Activated CD8-positive, alpha-beta memory T cell treated with anti-CD3 and anti-CD28 coated beads, Interleukin-2, amount 50 U/mL, for 48 hours (primary cell): ENCODE measurements around the gene PRKCA.
"Not testable (repeated sequence)": the region's sequence is repeated elsewhere in the genome, so short reads cannot be mapped to it uniquely, and the experiment has no call there.

Experiments used
- DNase-seq: peaks from one replicate; pipeline ENCODE4 v3.0.0-alpha.2; 2020

Gene PRKCA

DNA sequence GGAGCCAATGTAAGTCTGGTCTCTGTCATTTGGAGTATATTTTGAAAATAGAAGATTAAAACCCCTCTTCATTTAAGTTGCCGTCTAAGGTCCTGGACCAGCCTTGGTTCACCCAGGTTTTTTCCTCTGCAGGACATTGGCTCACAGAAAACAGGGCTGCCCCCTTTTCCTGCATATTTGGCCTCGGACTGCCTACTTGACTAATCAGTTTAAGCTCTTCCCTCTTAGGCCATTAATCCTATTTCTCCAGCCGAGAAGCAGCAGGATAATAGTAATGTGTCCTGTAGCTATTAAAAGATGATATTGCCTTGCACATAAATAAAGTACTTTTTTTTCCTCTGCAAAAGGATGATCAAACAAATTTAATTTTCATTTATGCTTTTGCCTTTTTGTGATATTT, 52.1 kb downstream of the PRKCA start:
- DNase-seq, result no peak

GRCh38 chr17:66354981-66355380, 52.6 kb downstream of the PRKCA start:
- DNase-seq, result no peak

DNA sequence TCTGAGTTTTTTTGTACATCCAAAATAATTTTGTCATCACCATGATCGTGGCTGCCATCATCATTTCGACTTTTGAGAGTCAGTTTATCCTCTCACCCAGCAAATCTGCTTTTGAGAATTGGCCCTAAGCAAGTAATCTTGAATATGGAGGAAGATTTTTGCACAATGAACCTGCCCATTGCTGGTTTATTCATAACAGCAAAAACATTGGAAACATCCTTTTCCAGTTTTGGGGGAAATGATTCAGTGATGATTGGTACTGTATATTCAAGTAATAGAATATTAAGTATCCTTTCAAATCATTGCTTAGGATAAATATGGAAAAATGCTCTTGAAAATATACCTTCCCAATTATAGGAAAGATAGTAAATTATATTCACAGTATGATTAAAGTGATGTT, 53.1 kb downstream of the PRKCA start:
- DNase-seq, result no peak

GRCh38 chr17:66357037-66357436, 54.6 kb downstream of the PRKCA start:
- no peak for DNase-seq

- DNase-seq, result no peak
These were observed 56.9 kb downstream of the PRKCA start for GRCh38 chr17:66359351-66359750.

DNA sequence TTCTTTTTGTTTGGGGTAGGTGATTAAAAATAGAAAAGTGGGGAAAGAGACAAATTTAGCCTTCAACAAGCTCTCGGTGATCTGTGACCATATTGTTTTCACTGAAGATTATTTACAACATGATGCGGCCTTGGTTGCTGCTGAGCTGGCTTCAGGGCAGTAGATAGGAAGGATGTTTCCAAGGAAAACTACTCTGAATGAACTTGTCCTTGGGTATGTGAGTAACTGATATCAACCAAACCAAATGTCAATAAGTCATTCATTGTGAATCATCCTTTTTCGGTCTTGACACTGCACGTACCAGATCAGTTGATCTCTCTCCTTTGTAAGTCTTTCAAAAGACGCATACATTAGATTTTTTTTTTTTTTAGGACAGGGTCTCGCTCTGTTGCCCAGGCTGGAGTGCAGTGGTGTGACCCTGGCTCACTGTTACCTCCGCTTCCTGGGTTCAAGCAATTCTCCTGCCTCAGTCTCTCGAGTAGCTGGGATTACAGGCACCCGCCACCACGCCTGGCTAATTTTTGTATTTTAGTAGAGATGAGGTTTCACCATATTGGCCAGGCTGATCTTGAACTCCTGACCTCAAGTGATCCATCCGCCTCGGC, 58.6 kb downstream of the PRKCA start:
- DNase-seq, result not testable (repeated sequence)

GRCh38 chr17:66364508-66364907, 62.1 kb downstream of the PRKCA start:
- DNase-seq, result no peak

DNA sequence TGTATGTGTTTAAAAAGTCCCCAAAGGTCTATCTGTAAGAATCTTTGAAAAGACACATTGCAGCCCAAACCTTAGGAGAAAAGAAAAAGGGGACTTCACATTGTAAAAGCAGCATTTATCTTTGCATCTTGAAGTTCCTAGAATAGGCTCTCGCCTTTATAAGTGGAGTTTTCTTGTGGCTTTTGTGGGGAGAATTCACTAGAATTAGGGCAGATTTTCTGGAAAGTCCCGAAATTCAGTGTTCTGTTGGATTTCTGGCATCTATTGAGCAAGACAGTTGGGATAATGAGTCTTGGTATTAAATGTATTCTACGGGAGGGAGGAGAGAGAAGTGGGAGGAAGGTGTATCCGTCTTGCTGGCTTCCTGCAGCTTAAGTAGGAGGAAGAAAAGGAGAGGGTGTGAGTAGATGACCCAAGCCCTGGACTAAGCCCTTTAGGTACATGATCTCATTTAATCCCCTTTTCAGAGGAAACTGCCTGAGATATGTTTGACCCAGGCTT, 62.6 kb downstream of the PRKCA start:
- DNase-seq, result no peak

GRCh38 chr17:66365903-66366302, 63.5 kb downstream of the PRKCA start:
- DNase-seq, result no peak

DNA sequence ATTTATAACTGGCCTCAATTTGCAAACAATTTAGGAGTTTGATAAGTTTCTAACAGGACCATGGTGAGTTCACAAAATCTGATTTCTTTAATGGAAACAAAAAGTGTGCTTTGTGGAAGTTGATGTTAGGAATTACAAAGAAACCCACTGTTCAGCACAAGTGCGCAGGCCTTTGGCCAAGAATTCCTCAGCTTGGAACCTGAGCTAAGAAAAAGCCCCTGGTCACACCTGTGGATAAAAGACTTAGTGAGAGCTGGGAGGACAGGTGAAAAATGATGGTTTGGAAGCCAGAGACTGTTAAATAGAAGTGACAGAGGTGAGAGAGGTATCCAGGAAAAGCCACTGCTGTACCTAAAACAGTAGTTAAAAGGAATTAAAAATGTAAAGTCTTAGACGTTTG, 64.7 kb downstream of the PRKCA start:
- no peak for DNase-seq

- no peak for DNase-seq
These were observed 67.4 kb downstream of the PRKCA start for GRCh38 chr17:66369830-66370229.

GRCh38 chr17:66371561-66371960, 69.1 kb downstream of the PRKCA start:
- no peak for DNase-seq

DNA sequence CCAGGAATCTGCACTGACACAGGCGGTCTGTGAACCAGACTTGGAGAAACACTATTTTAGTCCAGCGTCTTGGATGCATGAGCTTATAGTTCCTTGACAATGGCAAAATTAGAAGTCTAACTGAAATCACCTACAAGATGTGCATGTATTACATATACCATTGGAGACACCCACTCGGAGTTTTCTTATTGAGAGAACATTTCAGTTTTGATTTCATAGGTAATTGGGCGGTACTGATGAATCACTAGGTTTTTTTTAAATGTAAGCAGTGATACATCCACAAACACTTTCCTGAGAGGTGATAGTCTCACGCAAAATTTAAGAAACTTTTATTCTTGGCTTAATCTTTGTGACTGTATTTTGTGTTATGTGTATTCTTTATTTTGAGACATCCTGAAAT, 69.8 kb downstream of the PRKCA start:
- no peak for DNase-seq

DNA sequence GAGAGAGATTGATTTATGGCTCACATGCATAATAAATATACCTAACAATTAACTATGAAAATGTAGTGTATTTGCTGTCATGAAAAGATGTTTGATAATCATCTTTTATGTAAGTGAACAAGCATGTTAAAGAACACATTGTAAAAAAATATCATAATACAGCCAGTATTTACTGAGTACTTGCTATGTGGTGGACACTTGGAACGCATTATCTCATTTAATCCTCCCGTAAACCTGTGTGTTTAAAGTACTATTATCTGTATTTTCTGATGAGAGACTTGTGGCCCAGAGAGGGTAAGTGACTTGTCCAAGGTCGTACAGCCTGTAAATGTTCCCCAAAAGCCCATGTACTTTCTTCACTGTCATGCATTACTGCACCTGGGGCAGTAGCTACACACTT, 70.7 kb downstream of the PRKCA start:
- DNase-seq, result no peak

GRCh38 chr17:66373944-66374817, 71.8 kb downstream of the PRKCA start:
- peak; percentile 78 for DNase-seq

- no peak for DNase-seq
These were observed 72.7 kb downstream of the PRKCA start for GRCh38 chr17:66375121-66375520.

GRCh38 chr17:66378296-66378695, 75.9 kb downstream of the PRKCA start:
- DNase-seq, result no peak

DNA sequence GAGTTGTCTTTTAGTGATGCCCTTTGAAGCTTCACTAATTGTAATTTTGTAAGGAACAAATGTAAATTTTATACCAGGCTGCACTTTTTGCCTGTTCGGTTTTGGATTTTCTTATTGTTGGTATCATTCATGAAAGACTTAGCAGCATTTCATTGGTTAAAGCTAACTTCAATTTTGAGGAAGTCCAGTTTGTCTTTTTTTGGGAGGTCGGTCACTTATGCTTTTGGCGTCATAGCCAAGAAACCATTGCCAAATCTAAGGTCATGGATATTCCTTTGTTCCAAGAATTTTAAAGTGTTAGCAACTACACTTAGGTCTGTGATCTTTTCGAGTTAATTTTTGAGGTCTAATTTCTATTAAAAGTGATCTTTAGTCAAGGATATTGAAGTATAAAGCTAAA, 77.1 kb downstream of the PRKCA start:
- no peak for DNase-seq

- DNase-seq, result no peak
These were observed 77.6 kb downstream of the PRKCA start for GRCh38 chr17:66379996-66380395.

GRCh38 chr17:66381701-66382362, 79.4 kb downstream of the PRKCA start:
- no peak for DNase-seq

DNA sequence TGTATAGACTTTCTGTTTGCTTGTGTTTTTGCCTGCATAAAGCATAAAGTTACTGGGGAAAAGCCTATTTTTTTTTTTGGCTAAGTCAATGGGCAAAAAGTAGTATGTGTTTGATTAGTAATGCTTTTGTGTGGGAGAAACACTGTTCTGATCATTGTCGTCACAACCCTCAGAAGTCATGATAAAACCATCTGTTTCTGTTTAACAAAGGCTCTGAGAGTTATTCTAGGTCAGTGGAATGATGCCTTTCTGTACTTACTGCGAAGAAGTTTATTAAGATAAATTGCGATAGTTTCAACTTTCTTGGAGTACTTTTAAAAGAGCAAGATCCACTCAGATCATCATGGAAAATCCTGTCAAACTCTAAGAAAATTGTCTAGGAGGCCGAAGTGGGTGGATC, 80.9 kb downstream of the PRKCA start:
- DNase-seq, result no peak

DNA sequence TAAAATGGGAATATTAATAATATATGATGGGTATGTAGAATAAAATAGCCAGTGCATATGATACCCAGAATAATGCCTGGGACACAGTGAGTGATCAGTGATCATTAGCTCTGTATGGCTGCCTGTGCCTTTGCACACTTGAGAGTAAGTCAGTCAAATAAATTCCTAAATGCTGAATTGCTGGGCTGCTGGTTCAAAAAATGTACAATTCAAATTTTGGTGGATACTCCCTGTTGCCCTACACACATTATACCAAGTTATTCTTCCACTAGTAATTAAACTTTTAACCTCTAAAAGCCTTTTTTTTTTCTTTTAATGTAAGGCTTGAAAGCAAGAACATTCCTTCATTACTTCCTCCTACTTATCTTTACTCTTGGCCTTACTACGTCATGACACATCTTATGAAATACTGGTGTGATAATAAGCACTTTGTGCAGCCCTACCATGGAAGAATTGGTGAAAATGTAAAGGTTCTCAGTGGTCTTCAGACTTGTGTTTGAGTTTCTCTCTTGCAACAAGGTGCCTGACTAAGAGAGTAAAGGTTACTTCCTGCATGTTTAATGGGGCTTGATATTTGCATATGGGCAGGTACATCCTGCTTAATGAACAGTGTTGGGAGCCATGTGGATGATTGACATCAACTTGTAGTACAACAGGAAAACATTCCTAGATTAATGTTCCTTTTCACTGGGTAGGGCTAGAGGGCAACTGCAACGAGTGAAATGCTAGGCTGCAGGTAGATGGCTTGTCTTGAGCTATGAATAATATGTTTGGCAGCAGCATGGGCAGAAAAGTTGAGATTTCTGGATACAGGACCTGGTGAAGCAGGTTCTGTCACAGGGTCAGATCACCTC, 84.3 kb downstream of the PRKCA start:
- no peak for DNase-seq
